H1 (cell line): ENCODE measurements around the gene SMYD5. TPM values are rescaled to one million over a fixed set of nuclear protein-coding genes. Genes with fewer than 3 reads are reported as not detected.

Experiments
- CTCF ChIA-PET: fragments of 300-600 bp; sonication (Branson Sonifier 250); formaldehyde crosslinking; loops from one replicate; lab custom pipeline; 2021; ENCODE audit not compliant: partially characterized antibody; lab: Charles Lee
- POLR2A ChIA-PET: fragments of 300-600 bp; sonication (Branson Sonifier 250); formaldehyde crosslinking; loops from one replicate; lab custom pipeline; 2021; ENCODE audit warnings: inconsistent platforms; ENCODE audit not compliant: partially characterized antibody; lab: Charles Lee
- DNase-seq, 2 experiments: peaks; one replicate each; pipeline versions ENCODE4 v3.0.0 to v3.0.0-alpha.2; 2010 to 2022; ENCODE audit warnings: low spot score in 2 of 2, low read depth in 1 of 2, mixed read lengths in 1 of 2
- FAIRE-seq: peaks from 2 replicates; lab custom pipeline; 2011; peaks lifted over from hg19 to GRCh38; lab: Jason Lieb, UNC
- H2AFZ ChIP-seq: 2 replicates; pipeline ENCODE4 v1.8.1; 2012; ENCODE audit warnings: low read length, inconsistent platforms
- H2AK5ac ChIP-seq: 2 replicates; pipeline ENCODE4 v1.6.1; 2013; ENCODE audit warnings: low read depth, low read length
- H2BK120ac ChIP-seq: replicated peaks from 2 replicates; pipeline ENCODE3; 2013; ENCODE audit warnings: low read depth, low read length, inconsistent platforms
- H2BK12ac ChIP-seq: 2 replicates; pipeline ENCODE4 v1.6.1; 2013; ENCODE audit warnings: low read depth, low read length
- H2BK15ac ChIP-seq: 2 replicates; pipeline ENCODE4 v1.6.1; 2013; ENCODE audit warnings: low read length
- H2BK20ac ChIP-seq: 2 replicates; pipeline ENCODE4 v1.6.1; 2013; ENCODE audit warnings: low read length
- H2BK5ac ChIP-seq: 2 replicates; pipeline ENCODE4 v1.6.1; 2013; ENCODE audit warnings: low read depth, low read length
- H3K14ac ChIP-seq: 2 replicates; pipeline ENCODE4 v1.6.1; 2013; ENCODE audit warnings: inconsistent platforms; ENCODE audit not compliant: insufficient read length
- H3K18ac ChIP-seq: 2 replicates; pipeline ENCODE4 v1.6.1; 2013; ENCODE audit warnings: low read length; ENCODE audit errors: extremely low read depth
- H3K23ac ChIP-seq: 2 replicates; pipeline ENCODE4 v1.6.1; 2013; ENCODE audit warnings: inconsistent platforms; ENCODE audit not compliant: insufficient read length
- H3K23me2 ChIP-seq: 2 replicates; pipeline ENCODE4 v1.6.1; 2013; ENCODE audit warnings: low read depth, low read length
- H3K27ac ChIP-seq: 2 replicates; pipeline ENCODE4 v1.6.1; 2011; ENCODE audit warnings: low read depth, low read length, inconsistent platforms
- H3K27me3 ChIP-seq, 4 experiments: replicated peaks in 1 of 4; 1 replicate in 1 of 4; 2 replicates in 3 of 4; pipeline versions ENCODE4 v1.6.1 to v1.8.1; 2011 to 2013; ENCODE audit warnings: low read length in 3 of 4, mild to moderate bottlenecking in 3 of 4, inconsistent platforms in 2 of 4, mixed read lengths in 2 of 4, moderate library complexity in 1 of 4; ENCODE audit not compliant: control insufficient read depth in 3 of 4, insufficient read depth in 3 of 4; ENCODE audit errors: extremely low read depth in 1 of 4
- H3K36me3 ChIP-seq, 4 experiments: 2 replicates each; pipeline versions ENCODE4 v1.6.1 to v1.8.1; 2011 to 2013; ENCODE audit warnings: mild to moderate bottlenecking in 4 of 4, low read length in 3 of 4, moderate library complexity in 2 of 4, control low read depth in 1 of 4, inconsistent platforms in 1 of 4; ENCODE audit not compliant: insufficient read depth in 4 of 4, control insufficient read depth in 2 of 4
- H3K4ac ChIP-seq: replicated peaks from 2 replicates; pipeline ENCODE3; 2013; ENCODE audit warnings: low read length, low read depth, mixed read lengths, inconsistent platforms; ENCODE audit not compliant: insufficient read length
- H3K4me1 ChIP-seq, 4 experiments: replicated peaks in 1 of 4; 1 replicate in 1 of 4; 2 replicates in 3 of 4; pipeline versions ENCODE4 v1.6.1 to v1.8.1; 2011 to 2013; ENCODE audit warnings: low read length in 3 of 4, inconsistent platforms in 2 of 4, mixed read lengths in 1 of 4; ENCODE audit not compliant: insufficient read depth in 4 of 4, control insufficient read depth in 3 of 4
- H3K4me2 ChIP-seq, 2 experiments: 2 replicates each; pipeline versions ENCODE4 v1.6.1 to v1.8.1; 2011 to 2013; ENCODE audit warnings: low read depth in 2 of 2, low read length in 2 of 2, control low read depth in 1 of 2, inconsistent platforms in 1 of 2, mild to moderate bottlenecking in 1 of 2; ENCODE audit not compliant: insufficient read depth in 1 of 2
- H3K4me3 ChIP-seq, 4 experiments: fragments of 200-600, 300-600 bp in 1 of 4; sonication (generic), shearing (Covaris generic), sonication (Bioruptor Twin) in 1 of 4; 2 replicates each; pipeline versions ENCODE4 v1.5.1 to v1.8.1; 2011 to 2016; ENCODE audit warnings: low read length in 4 of 4, low read depth in 3 of 4, control low read depth in 2 of 4, inconsistent platforms in 2 of 4, mild to moderate bottlenecking in 2 of 4, mixed read lengths in 1 of 4, moderate library complexity in 1 of 4; ENCODE audit not compliant: insufficient read depth in 2 of 4; ENCODE audit errors: extremely low read depth in 1 of 4
- H3K56ac ChIP-seq: replicated peaks from 2 replicates; pipeline ENCODE3; 2013; ENCODE audit warnings: low read depth, mild to moderate bottlenecking, mixed read lengths, low read length, inconsistent platforms; ENCODE audit not compliant: insufficient read length
- H3K79me1 ChIP-seq: 2 replicates; pipeline ENCODE4 v1.6.1; 2013; ENCODE audit warnings: low read depth, low read length, control low read depth
- H3K79me2 ChIP-seq, 2 experiments: 2 replicates each; pipeline versions ENCODE4 v1.6.1 to v1.8.1; 2012 to 2013; ENCODE audit warnings: low read length in 2 of 2, mild to moderate bottlenecking in 2 of 2, inconsistent platforms in 1 of 2; ENCODE audit not compliant: insufficient read depth in 2 of 2, control insufficient read depth in 1 of 2
- H3K9ac ChIP-seq, 4 experiments: replicated peaks in 1 of 4; 1 replicate in 1 of 4; 2 replicates in 3 of 4; pipeline versions ENCODE4 v1.6.1 to v1.8.1; 2011 to 2013; ENCODE audit warnings: low read depth in 3 of 4, low read length in 3 of 4, control low read depth in 2 of 4, mild to moderate bottlenecking in 2 of 4, moderate library complexity in 2 of 4, inconsistent platforms in 1 of 4; ENCODE audit errors: extremely low read depth in 1 of 4
- H3K9me3 ChIP-seq, 2 experiments: 2 replicates each; pipeline versions ENCODE4 v1.6.1 to v1.8.1; 2012 to 2013; ENCODE audit warnings: mild to moderate bottlenecking in 2 of 2, moderate library complexity in 2 of 2, control low read depth in 1 of 2, inconsistent platforms in 1 of 2, low read depth in 1 of 2, low read length in 1 of 2, mixed read lengths in 1 of 2; ENCODE audit not compliant: insufficient read depth in 2 of 2
- H4K20me1 ChIP-seq, 2 experiments: replicated peaks in 1 of 2; 2 replicates each; pipeline versions ENCODE3 to v1.8.1; 2011 to 2013; ENCODE audit warnings: inconsistent platforms in 2 of 2, low read length in 2 of 2, mild to moderate bottlenecking in 1 of 2; ENCODE audit not compliant: insufficient read depth in 2 of 2, control insufficient read depth in 1 of 2
- H4K5ac ChIP-seq: 2 replicates; pipeline ENCODE4 v1.6.1; 2013; ENCODE audit warnings: low read length, low read depth, mixed read lengths, inconsistent platforms; ENCODE audit not compliant: insufficient read length
- H4K8ac ChIP-seq: 2 replicates; pipeline ENCODE4 v1.8.0; 2013; ENCODE audit warnings: mild to moderate bottlenecking, moderate library complexity, low read length, inconsistent platforms; ENCODE audit not compliant: insufficient read depth; ENCODE audit errors: extremely low read depth
- H4K91ac ChIP-seq: replicated peaks from 2 replicates; pipeline ENCODE3; 2013; ENCODE audit warnings: low read length, mixed read lengths, inconsistent platforms; ENCODE audit not compliant: insufficient read length
- ASH2L ChIP-seq: fragments of 200-600, 300-600 bp; sonication (generic); IDR thresholded peaks from one replicate; pipeline ENCODE4 v1.7.1; 2017; ENCODE audit warnings: low read length
- CTBP2 ChIP-seq: IDR thresholded peaks from 2 replicates; pipeline ENCODE4 v1.7.0; 2011; ENCODE audit warnings: borderline replicate concordance, mild to moderate bottlenecking, moderate library complexity, mixed read lengths, low read length; ENCODE audit not compliant: insufficient read depth, insufficient read length
- EGR1 ChIP-seq: IDR thresholded peaks from 2 replicates; pipeline ENCODE4 v1.6.1; 2011; ENCODE audit warnings: low read depth, low read length, borderline replicate concordance
- FOSL1 ChIP-seq: IDR thresholded peaks from 2 replicates; pipeline ENCODE4 v1.6.1; 2011; ENCODE audit warnings: mild to moderate bottlenecking, low read depth, low read length, moderate library complexity; ENCODE audit not compliant: insufficient read depth
- KDM1A ChIP-seq: fragments of 200-600, 300-600 bp; sonication (generic); IDR thresholded peaks from 2 replicates; pipeline ENCODE4 v1.7.1; 2016; ENCODE audit warnings: mild to moderate bottlenecking, low read length, borderline replicate concordance
- KDM4A ChIP-seq: IDR thresholded peaks from one replicate; pipeline ENCODE4 v1.7.1; 2012; ENCODE audit warnings: low read depth, mild to moderate bottlenecking, moderate library complexity, low read length, inconsistent platforms; ENCODE audit not compliant: severe bottlenecking
- POLR2A ChIP-seq, 2 experiments: IDR thresholded peaks; 1 replicate in 1 of 2; 2 replicates in 1 of 2; pipeline ENCODE4 v1.6.1; 2011; ENCODE audit warnings: low read depth in 2 of 2, low read length in 2 of 2, mild to moderate bottlenecking in 2 of 2; ENCODE audit errors: control extremely low read depth in 1 of 2
- SIN3A ChIP-seq, 2 experiments: IDR thresholded peaks in 1 of 2; conservative IDR thresholded peaks in 1 of 2; 2 replicates each; pipeline ENCODE4 v1.6.1; 2011 to 2012; ENCODE audit warnings: low read length in 2 of 2, improper control_type of control experiment in 1 of 2, low read depth in 1 of 2, mild to moderate bottlenecking in 1 of 2
- SP1 ChIP-seq: IDR thresholded peaks from 2 replicates; pipeline ENCODE4 v1.6.1; 2011; ENCODE audit warnings: low read depth, low read length
- SUZ12 ChIP-seq: fragments of 200-600 bp; sonication (generic); IDR thresholded peaks from 2 replicates; pipeline ENCODE4 v1.6.1; 2012; ENCODE audit warnings: mild to moderate bottlenecking, inconsistent platforms, low read length, moderate library complexity, mixed read lengths
- TBP ChIP-seq: IDR thresholded peaks from 2 replicates; pipeline ENCODE4 v1.6.1; 2011; ENCODE audit warnings: low read depth, low read length, improper control_type of control experiment
- TCF12 ChIP-seq: IDR thresholded peaks from 2 replicates; pipeline ENCODE4 v1.6.1; 2011; ENCODE audit warnings: low read depth, mild to moderate bottlenecking, low read length
- whole genome bisulfite sequencing, 2 experiments: shearing (Covaris generic) in 1 of 2; methylation state at CpG; one replicate each; pipeline versions ENCODE4 v1.1.6 to v1.1.7; 2013 to 2015; ENCODE audit warnings: low lambda C conversion rate in 2 of 2, mixed read lengths in 2 of 2, inconsistent platforms in 1 of 2, low coverage in 1 of 2, missing lambda C conversion rate in 1 of 2; ENCODE audit not compliant: insufficient replicate concordance in 2 of 2, insufficient coverage in 1 of 2, insufficient read length in 1 of 2; ENCODE audit errors: extremely low coverage in 1 of 2, missing lambda C conversion rate in 1 of 2; 5-methylcytosine and 5-hydroxymethylcytosine counted together
- polyA plus RNA-seq, 7 experiments: library from polyadenylated mRNA; depleted of rRNA in 3 of 7; stranded (reverse) in 5 of 7; unstranded in 2 of 7; fragments of >200 nt in 5 of 7; fragments of 200-250 nt in 2 of 7; gene quantifications; 1 replicate in 5 of 7; 2 replicates in 1 of 7; 4 replicates in 1 of 7; pipeline versions ENCODE4 v1.2.1 to v1.2.3, GENCODE V29; 2011 to 2013; ENCODE audit warnings: missing spikeins in 2 of 7, mixed read lengths in 2 of 7
- total RNA-seq: library from RNA; stranded (reverse); fragmentation: NEBNext Ultra II Directional; extraction: Animal tissue kit (Norgen Biotek cat#: 25700); gene quantifications from 2 replicates; pipeline ENCODE4 v1.2.1, GENCODE V29; 2021

Gene SMYD5
- total and polyA plus RNA-seq, 2 of the 8 experiments (the other 6 are each of a cell fraction or from before 2014, with no cell fraction given), result 35.2 to 56.7 TPM

DNA sequence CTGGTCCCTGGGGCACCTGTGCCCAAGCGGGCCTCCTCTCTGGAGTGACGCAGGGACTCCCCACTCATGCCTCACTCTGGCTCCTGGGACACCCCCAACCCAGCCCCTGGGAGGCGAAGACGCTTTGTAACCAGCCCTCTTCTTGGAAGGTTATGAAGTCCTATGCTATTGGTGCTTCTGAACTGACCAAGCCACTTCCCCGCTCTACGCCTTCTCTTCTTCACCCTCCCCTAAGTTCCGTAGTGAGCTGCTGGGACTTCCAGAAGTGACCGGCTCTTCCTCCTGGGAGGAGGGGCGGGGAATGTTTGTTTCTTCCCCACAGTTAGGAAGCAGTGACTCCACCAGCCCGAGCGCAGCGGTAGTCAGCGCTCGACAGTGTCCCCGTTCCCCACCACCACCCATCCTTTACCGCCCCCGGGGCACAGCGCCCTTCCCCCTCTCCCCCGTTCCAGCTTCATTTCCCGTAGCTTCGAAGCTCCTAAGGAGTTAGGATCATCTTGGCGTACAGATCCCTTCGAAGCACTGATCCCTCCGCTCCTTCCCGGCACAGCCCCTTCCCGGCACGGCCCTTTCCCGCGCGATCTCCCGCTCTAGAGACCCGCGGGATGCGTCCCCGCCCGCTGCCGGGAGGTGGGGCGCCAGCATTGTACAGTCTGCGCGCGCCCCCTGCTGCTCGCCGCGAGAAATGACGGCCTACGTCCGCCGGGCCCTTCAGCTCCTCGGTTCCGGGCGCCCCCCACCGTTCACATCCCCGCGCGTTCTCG, 37.0 kb upstream of the SMYD5 start:
- H3K4me1 ChIP-seq, result peaks cover 2 to 23% (median 11%) of the 10 kb centered on the region in 4 experiments; a peak in 6 of 7 replicates
- no peaks in the 10 kb centered on the region for H3K36me3 ChIP-seq
- peaks cover 23% of the 10 kb centered on the region; the same call in 1 of the 2 replicates for H3K23me2 ChIP-seq
- peak overlapping the region; percentile 49 for H3K4ac ChIP-seq
- ChIA-PET CTCF (interaction anchor here (0.6 to 6.5 kb wide), 88 partner anchors 11 to 1393 kb away, joined by 3 to 92 read pairs (median 5); partner anchors contain the start of genes EMX1, NOTO, PRADC1 and RAB11FIP5), POLR2A (interaction anchor here (0.6 to 2.5 kb wide), 8 partner anchors 19 to 106 kb away, joined by 3 to 16 read pairs (median 5); partner anchors contain the start of genes SFXN5 and SMYD5)
- no peak overlapping the region for H3K14ac ChIP-seq
- peaks cover 4 to 6% of the 10 kb centered on the region in 2 experiments for H4K20me1 ChIP-seq
- H3K4me3 ChIP-seq, result peak overlapping the region; percentile 24 to 64 (median 54); a peak in 7 of 8 replicates
- H3K9me3 ChIP-seq, result no peaks in the 10 kb centered on the region
- H2BK120ac ChIP-seq, result no peak overlapping the region
- H2AFZ ChIP-seq, result no peak overlapping the region
- H3K18ac ChIP-seq, result peak overlapping the region; percentile 60
- H2AK5ac ChIP-seq, result no peak overlapping the region
- H3K27me3 ChIP-seq, result peaks cover 22 to 59% (median 45%) of the 10 kb centered on the region in 4 experiments
- 4% methylated on average over 43 of the region's 56 CpGs; no CpG with 5 or more reads in 1 of the 2 experiments for WGBS, 2 experiments
- no peaks in the 10 kb centered on the region for H3K79me1 ChIP-seq
- H2BK20ac ChIP-seq, result peak overlapping the region; percentile 21; the same call in 1 of the 2 replicates
- H4K5ac ChIP-seq, result no peak overlapping the region
- H3K56ac ChIP-seq, result no peak overlapping the region
- no peak overlapping the region for H4K8ac ChIP-seq
- no peak overlapping the region for H3K9ac ChIP-seq
- H2BK5ac ChIP-seq, result no peak overlapping the region
- FAIRE-seq (no peak), DNase-seq (peak; percentile 43 to 97)
- no peak overlapping the region for H3K23ac ChIP-seq
- H2BK15ac ChIP-seq, result no peak overlapping the region
- no peaks in the 10 kb centered on the region for H3K79me2 ChIP-seq
- H4K91ac ChIP-seq, result no peak overlapping the region
- H3K4me2 ChIP-seq, result peak overlapping the region; percentile 7 to 84
- H2BK12ac ChIP-seq, result no peak overlapping the region; the same call in 1 of the 2 replicates
- H3K27ac ChIP-seq, result no peak overlapping the region
- 0 out of 2 replicates have a peak, but pooled peaks have one; percentile 32 for TF ChIP-seq EGR1
- no peak for TF ChIP-seq SP1
- no peak for TF ChIP-seq KDM1A
- no peak for TF ChIP-seq POLR2A (IDR thresholded peaks at IDR 0.05; ENCODE audit: control extremely low read depth in 1 of 2, low read depth in 2 of 2, low read length in 2 of 2)
- peak; percentile 92 for TF ChIP-seq KDM4A
- TF ChIP-seq CTBP2, result peak; percentile 13
- TF ChIP-seq ASH2L, result peak; percentile 82
- peak; percentile 6; the same call in 1 of the 2 replicates for TF ChIP-seq TBP
- peak; percentile 20 for TF ChIP-seq SUZ12
- no peak for TF ChIP-seq SIN3A (conservative IDR thresholded peaks at IDR 0.05 in 1 of 2, IDR thresholded peaks at IDR 0.05 in 1 of 2; ENCODE audit: low read depth in 1 of 2, low read length in 2 of 2)
- TF ChIP-seq FOSL1, result no peak
- no peak for TF ChIP-seq TCF12
